ENCODE data around the gene SRCAP. TPM values are rescaled to one million over a fixed set of nuclear protein-coding genes. Genes with fewer than 3 reads are reported as not detected.

Gene SRCAP
- total RNA-seq, 4 donors from 2014 or later: 15.9 to 40.4 (median 30.0) TPM

DNA sequence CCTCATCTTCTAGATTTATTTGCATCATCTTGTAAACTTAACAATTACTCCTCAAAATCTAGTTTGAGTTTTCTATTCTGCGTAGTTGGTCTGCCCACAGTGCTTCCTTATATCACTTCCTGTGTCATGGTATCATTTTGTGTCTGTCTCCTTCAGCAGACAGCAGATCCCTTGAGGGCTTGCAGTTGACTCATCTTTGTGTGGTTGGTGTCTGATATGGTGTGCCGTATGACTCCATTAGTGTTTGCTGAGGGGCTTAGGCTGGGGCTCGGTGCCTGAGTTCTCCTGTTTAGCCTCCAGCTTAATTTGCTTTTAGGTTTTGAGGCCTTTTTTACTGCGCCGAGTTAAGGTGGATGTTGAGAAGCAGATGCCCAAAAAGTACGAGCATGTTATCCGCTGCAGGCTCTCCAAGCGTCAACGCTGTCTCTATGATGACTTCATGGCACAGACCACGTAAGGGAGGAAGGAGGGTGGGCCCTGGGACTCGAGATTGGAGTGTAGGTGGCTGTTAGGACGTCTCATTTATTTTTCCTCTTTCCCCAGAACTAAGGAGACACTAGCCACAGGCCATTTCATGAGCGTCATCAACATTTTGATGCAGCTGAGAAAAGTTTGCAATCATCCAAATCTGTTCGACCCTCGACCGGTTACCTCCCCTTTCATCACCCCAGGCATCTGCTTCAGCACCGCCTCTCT lies 16.9 kb downstream of the SRCAP start:
- ATAC-seq (ENCODE audit: low FRiP score): no peak
- TF ChIP-seq, protein P1, sequence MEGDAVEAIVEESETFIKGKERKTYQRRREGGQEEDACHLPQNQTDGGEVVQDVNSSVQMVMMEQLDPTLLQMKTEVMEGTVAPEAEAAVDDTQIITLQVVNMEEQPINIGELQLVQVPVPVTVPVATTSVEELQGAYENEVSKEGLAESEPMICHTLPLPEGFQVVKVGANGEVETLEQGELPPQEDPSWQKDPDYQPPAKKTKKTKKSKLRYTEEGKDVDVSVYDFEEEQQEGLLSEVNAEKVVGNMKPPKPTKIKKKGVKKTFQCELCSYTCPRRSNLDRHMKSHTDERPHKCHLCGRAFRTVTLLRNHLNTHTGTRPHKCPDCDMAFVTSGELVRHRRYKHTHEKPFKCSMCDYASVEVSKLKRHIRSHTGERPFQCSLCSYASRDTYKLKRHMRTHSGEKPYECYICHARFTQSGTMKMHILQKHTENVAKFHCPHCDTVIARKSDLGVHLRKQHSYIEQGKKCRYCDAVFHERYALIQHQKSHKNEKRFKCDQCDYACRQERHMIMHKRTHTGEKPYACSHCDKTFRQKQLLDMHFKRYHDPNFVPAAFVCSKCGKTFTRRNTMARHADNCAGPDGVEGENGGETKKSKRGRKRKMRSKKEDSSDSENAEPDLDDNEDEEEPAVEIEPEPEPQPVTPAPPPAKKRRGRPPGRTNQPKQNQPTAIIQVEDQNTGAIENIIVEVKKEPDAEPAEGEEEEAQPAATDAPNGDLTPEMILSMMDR (IDR thresholded peaks at IDR 0.05): no peak
- DNase-seq (ENCODE audit: low spot score): no peak

DNA sequence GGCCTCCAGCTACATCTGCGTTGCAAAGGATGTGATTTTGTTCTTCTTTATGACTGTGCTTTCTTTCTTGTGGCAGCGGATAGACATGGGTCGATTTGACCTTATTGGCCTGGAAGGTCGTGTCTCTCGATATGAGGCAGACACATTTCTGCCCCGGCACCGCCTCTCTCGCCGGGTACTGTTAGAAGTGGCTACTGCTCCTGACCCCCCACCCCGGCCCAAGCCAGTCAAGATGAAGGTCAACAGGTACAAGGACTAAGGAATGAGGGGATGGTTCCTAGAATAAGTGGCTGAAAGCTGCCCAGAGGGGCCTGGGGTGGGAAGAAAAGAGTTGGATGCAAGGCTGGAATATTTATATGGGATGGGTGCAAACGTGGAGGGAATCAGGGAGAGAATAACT lies 21.1 kb downstream of the SRCAP start:
- TF ChIP-seq, protein P1 (IDR thresholded peaks at IDR 0.05): no peak
- DNase-seq (ENCODE audit: low spot score) (no peak), ATAC-seq (ENCODE audit: low FRiP score) (no peak)

DNA sequence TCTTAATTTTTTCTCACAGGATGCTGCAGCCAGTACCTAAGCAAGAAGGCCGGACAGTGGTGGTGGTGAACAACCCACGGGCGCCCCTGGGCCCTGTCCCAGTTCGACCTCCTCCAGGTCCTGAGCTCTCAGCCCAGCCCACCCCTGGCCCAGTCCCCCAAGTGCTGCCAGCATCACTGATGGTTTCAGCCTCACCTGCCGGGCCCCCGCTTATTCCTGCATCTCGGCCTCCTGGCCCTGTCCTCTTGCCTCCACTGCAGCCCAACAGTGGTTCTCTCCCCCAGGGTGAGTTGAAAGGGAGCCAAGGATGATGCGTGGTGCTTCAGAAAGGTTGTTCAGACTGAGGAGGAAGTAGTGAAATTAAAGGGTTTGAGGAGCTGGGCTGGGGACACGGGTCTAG lies 21.7 kb downstream of the SRCAP start:
- no peak for DNase-seq (ENCODE audit: low spot score)
- TF ChIP-seq, protein P1 (IDR thresholded peaks at IDR 0.05): no peak
- no peak for ATAC-seq (ENCODE audit: low FRiP score)

GRCh38 chr16:30721167-30721566 lies 22.2 kb downstream of the SRCAP start:
- TF ChIP-seq, protein P1 (IDR thresholded peaks at IDR 0.05): no peak
- ATAC-seq (ENCODE audit: low FRiP score): no peak
- no peak for DNase-seq (ENCODE audit: low spot score)

- TF ChIP-seq, protein P1 (IDR thresholded peaks at IDR 0.05): no peak
- ATAC-seq (ENCODE audit: low FRiP score) (no peak), DNase-seq (ENCODE audit: low spot score) (no peak)
Observed at GRCh38 chr16:30721606-30722005, 22.6 kb downstream of the SRCAP start.

DNA sequence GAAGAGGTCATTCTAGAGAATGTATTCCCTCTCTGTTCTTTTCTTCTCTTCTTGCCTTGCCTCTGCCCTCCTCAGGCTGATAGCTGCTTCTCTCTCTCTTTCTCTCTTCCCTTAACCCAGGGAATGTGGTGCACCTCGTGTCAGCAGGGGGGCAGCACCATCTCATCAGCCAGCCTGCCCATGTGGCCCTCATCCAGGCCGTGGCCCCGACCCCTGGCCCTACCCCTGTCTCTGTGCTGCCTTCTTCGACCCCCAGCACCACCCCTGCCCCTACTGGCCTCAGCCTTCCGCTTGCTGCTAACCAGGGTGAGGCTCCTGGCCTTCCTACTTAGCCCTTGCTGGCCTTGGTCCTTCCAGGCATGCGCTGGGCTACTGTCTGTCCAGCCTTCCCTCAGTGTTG lies 23.5 kb downstream of the SRCAP start:
- DNase-seq (ENCODE audit: low spot score): no peak
- TF ChIP-seq, protein P1 (IDR thresholded peaks at IDR 0.05): no peak
- ATAC-seq (ENCODE audit: low FRiP score): no peak

GRCh38 chr16:30722916-30723315 lies 23.9 kb downstream of the SRCAP start:
- no peak for ATAC-seq (ENCODE audit: low FRiP score)

More at GRCh38 chr16:30722916-30723315, 23.9 kb downstream of the SRCAP start:
- DNase-seq (ENCODE audit: low spot score): no peak
- TF ChIP-seq, protein P1 (IDR thresholded peaks at IDR 0.05): no peak
